Fibroblast of the aortic adventitia (primary cell): ENCODE results near the gene ST6GALNAC3. TPM values are rescaled to one million over a fixed set of nuclear protein-coding genes. Genes with fewer than 3 reads are reported as not detected.

ENCODE experiments used
- DNase-seq: peaks from one replicate; pipeline ENCODE4 v3.0.0-alpha.2; 2010; ENCODE audit warnings: low read depth
- H3K4me3 ChIP-seq: 2 replicates; pipeline ENCODE4 v1.5.1; 2011; ENCODE audit warnings: low read depth, mild to moderate bottlenecking, control low read depth, low read length, moderate library complexity
- CTCF ChIP-seq: IDR thresholded peaks from 2 replicates; pipeline ENCODE4 v1.5.1; 2011; ENCODE audit warnings: mild to moderate bottlenecking, low read length, control low read depth, inconsistent platforms; ENCODE audit not compliant: insufficient read depth
- total RNA-seq: library from RNA; depleted of rRNA; stranded (reverse); fragments of >200 nt; gene quantifications from 2 replicates; pipeline ENCODE4 v1.2.3, GENCODE V29; 2012; ENCODE audit warnings: low replicate concordance

The ST6GALNAC3 gene
- total RNA-seq, 1 donor = 3.1 TPM

DNA sequence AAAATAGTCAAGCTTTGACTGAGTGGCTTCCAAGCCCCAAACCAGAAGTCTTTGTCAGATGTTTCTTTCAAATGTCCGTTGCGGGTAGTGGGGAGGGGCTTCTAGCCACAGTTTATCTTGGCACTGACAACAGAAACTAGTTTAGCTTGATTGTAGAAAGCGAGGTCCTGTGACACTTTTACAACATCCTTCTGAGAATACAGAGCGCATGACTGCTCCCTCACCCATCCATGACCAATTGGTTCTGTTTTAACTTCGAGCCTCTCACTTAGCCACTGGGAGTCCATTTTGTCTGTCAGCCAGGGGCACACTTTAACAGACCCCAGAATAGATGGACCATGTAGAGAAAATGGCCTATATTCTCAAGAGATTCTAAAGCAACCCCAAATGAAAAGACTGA is 593.5 kb downstream of the ST6GALNAC3 start:
- H3K4me3 ChIP-seq = no peak overlapping the region
- no peak for DNase-seq
- no peak for TF ChIP-seq CTCF

DNA sequence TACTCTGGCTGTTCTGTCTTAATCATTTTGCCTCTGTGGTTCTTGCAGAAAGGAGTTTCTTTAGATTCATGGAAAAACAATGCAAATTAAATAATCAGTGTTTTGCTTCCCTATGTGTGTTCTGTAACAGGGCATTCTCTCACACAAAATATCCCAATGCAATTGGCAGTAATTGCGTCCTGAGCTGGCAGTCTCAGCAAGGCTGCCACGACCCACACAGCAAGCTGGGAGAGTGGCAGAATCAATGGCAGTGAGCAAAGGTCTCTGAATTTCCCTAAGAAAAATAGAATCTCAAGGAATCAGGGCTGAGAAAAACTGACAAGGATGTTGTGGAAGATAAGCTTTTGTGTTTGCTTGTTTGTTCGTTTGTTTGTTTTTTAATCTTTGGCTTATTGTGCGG is 594.6 kb downstream of the ST6GALNAC3 start:
- no peak overlapping the region for H3K4me3 ChIP-seq
- DNase-seq = no peak
- no peak for TF ChIP-seq CTCF

DNA sequence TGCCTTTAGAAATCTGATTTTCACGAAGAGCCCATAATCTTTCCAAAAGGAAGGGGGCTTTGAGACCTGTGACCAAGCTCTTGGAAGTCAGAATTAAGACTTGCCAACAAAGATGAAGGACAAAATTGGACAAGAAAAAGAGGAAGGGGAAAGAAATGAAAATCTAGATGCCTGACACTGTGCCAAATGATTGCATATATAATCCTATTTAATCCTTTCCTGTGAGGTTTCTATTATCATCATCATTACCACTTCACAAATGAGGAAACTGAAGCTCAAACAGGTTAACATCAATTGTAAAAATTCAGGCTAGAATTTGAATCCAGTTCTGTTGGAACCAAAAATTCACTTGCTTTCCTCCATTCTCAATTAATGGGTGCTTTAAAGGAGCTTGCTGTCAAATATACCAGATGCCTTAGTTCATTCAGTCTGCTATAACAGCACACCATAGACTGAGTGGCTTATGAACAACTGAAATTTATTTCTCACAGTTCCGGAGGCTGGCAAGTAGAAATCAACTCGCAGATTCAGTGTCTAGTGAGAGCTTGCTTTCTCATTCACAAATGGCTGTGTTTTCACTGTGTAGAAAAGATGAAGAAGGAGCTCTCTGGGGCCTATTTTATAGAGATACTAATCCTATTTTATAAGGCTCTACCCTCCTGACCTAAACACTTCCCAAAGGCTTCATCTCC is 595.2 kb downstream of the ST6GALNAC3 start:
- no peak overlapping the region for H3K4me3 ChIP-seq
- TF ChIP-seq CTCF = no peak
- DNase-seq = no peak

- no peak for TF ChIP-seq CTCF
- no peak overlapping the region for H3K4me3 ChIP-seq
- no peak for DNase-seq
Measured at GRCh38 chr1:76674689-76675210, 600.2 kb downstream of the ST6GALNAC3 start.

DNA sequence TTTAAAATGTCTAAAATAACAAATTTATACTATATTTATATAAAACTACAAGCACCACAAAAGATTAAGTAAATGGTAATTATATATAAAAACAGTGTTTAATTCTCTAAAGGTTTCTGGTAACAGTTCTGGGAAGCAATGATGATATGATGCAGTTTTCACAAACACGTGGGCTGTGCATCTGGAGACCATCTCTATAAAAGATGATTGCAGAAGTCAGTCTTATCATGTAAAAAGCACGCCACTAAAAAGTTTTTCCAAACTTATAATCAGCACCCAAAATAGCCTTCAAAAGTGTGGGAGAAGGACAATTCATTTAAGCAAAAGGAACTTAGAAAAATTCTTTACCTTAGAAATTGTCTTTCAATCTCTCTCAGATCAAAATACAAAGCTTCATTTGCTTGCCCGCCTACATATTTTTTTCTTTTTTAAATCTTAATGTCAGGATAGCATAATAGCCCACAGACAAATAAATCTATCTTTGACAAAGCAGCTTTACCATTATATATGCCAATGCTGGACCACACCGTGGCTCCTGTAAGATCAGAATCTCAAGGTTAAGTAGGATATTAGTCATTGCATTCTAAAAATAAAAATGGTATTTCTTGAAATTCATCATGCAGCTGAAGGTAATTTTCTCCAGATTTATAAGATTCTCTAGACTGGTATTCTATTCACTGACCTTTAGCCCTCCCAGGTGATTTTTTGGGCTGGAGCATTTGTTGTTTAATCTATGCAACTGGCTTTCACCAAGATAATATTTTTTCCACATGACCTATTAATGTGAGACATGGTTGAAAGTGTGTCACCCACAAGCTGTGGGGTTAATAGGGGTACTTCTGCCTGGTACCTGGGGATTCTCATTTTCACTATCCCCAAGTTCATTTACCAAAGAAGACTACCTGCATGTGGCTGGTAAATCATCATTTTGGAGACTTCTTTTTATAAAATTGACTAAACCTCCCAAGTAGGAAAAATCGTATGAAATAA is 603.2 kb downstream of the ST6GALNAC3 start:
- TF ChIP-seq CTCF = no peak
- no peak overlapping the region for H3K4me3 ChIP-seq
- DNase-seq = no peak

GRCh38 chr1:76679534-76680152 is 605.1 kb downstream of the ST6GALNAC3 start:
- no peak for TF ChIP-seq CTCF
- no peak for DNase-seq
- H3K4me3 ChIP-seq = no peak overlapping the region
